Heart left ventricle (tissue), 13 donors: ENCODE measurements around the gene RAB7B.

Experiments
- POLR2A ChIP-seq, 2 donors: fragments of 450-650 bp; IDR thresholded peaks; one replicate each; pipeline ENCODE4 v1.6.1; 2017; ENCODE audit warnings: antibody characterized with exemption in 2 of 2, mild to moderate bottlenecking in 2 of 2, moderate library complexity in 2 of 2
- TF ChIP-seq, protein P1 (sequence below), 12 donors: fragments of 200-600 bp; sonication (generic) in 4 of 12; IDR thresholded peaks; one replicate each; pipeline versions ENCODE4 v1.5.0 to v1.8.0; 2018 to 2022; ENCODE audit warnings: antibody characterized with exemption in 12 of 12, mild to moderate bottlenecking in 5 of 12
- donor health status: ischemic (EF 13 %, LVEDD 7.1; RV severe dilation, severe dysfunction).
- donor health status: DM: no; HTN: yes; CAD: no.
- donor health status: DM: no; HTN: no; CAD: no.
- donor health status: ischemic (EF 25% LVEDD 6.9; RV normal size, moderate dysfunction).
- donor health status: ischemic (EF 25% LVEDD 5.7; RV mildly dilated, moderate dysfunction).
- donor health status: ischemic (EF 35%, LVEDD 5.7; RV mildly dilated, moderate dysfunction).
- donor health status: nonischemic (EF 11% LVEDD 7.7; RV severe dilation, severe dysfunction).
- donor health status: DM: yes; HTN: yes; CAD: no.
- donor health status: PGD.
- donor health status: ischemic (EF 29% LVEDD 5.4; RV normal size, mild dysfunction).
- donor health status: nonischemic (EF 23%, LVEDD 6.1; RV moderate dilation, normal function).

DNA sequence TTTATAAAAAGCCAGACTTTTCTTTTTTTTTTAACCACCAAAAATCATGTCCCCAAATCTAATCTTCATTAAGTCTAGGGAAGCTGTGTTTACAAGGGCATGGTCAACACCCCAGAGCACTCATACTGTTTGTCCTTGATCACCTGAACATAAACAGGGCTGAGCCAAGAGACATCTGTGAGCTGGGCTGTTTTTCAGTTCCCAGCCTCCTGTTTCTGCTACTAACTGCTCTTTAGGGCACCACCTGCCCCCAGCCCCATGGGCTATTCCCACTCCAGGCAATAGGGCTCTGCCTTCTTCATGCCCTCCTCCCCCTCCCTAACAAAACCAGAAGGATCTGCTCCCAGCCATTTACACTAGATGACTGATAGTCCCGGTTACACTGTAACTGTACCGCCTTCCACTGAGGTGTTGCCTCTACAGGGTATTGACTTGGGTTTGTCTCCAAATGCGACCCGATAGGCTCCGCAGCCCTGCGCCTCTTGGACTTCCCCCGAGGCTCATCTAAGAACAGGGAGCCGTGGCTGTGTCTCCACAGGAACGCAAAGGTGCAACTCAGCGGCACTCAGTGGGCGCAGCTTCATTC is 48.3 kb downstream of the RAB7B start:
- TF ChIP-seq, protein P1, sequence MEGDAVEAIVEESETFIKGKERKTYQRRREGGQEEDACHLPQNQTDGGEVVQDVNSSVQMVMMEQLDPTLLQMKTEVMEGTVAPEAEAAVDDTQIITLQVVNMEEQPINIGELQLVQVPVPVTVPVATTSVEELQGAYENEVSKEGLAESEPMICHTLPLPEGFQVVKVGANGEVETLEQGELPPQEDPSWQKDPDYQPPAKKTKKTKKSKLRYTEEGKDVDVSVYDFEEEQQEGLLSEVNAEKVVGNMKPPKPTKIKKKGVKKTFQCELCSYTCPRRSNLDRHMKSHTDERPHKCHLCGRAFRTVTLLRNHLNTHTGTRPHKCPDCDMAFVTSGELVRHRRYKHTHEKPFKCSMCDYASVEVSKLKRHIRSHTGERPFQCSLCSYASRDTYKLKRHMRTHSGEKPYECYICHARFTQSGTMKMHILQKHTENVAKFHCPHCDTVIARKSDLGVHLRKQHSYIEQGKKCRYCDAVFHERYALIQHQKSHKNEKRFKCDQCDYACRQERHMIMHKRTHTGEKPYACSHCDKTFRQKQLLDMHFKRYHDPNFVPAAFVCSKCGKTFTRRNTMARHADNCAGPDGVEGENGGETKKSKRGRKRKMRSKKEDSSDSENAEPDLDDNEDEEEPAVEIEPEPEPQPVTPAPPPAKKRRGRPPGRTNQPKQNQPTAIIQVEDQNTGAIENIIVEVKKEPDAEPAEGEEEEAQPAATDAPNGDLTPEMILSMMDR (IDR thresholded peaks at IDR 0.05): no peak
- TF ChIP-seq POLR2A (IDR thresholded peaks at IDR 0.05): no peak
